Measurements from ENCODE around the gene MPG.
A peak's percentile ranks its signal among the peaks of the same experiment; 100 is the strongest.

Gene MPG

DNA sequence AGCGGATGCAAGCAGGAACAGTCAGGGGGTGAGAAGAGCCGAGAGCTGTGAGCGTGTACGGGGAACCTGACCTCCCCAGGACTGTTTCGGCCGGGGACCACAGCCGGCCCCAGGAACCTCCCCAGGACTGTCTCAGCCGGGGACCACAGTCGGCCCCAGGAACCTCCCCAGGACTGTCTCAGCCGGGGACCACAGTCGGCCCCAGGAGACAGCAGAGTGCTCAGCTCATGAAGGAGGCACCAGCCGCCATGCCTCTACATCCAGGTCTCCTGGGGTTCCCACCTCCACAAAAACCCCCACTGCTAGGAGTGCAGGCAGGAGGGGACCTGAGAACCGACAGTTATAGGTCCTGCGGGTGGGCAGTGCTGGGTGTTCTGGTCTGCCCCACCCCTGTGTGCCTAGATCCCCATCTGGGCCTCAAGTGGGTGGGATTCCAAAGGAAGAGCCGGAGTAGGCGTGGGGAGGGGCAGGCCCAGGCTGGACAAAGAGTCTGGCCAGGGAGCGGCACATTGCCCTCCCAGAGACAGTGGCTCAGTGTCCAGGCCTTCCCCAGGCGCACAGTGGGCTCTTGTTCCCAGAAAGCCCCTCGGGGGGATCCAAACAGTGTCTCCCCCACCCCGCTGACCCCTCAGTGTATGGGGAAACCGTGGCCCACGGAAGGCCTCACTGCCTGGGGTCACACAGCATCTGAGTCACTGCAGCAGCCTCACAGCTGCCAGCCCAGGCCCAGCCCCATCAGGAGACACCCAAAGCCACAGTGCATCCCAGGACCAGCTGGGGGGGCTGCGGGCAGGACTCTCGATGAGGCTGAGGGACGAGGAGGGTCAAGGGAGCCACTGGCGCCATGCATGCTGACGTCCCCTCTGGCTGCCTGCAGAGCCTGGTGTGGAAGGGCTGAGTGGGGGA lies 9.9 kb upstream of the MPG start:
- no peak for DNase-seq

GRCh38 chr16:69181-69580 lies 8.8 kb upstream of the MPG start:
- DNase-seq, result no peak

- DNase-seq, result no peak
Observed at GRCh38 chr16:71210-71539, 6.8 kb upstream of the MPG start.

GRCh38 chr16:71540-72401 lies 6.3 kb upstream of the MPG start:
- no peak for DNase-seq

GRCh38 chr16:72561-73548 lies 5.2 kb upstream of the MPG start, which contains the start of gene RHBDF1:
TSS of gene RHBDF1 (minus strand) at chr16:72631. CDS start at chr16:65015, 7,616 bp downstream.
- DNase-seq, result no peak

GRCh38 chr16:74051-74746 lies 3.8 kb upstream of the MPG start:
- no peak for DNase-seq

DNA sequence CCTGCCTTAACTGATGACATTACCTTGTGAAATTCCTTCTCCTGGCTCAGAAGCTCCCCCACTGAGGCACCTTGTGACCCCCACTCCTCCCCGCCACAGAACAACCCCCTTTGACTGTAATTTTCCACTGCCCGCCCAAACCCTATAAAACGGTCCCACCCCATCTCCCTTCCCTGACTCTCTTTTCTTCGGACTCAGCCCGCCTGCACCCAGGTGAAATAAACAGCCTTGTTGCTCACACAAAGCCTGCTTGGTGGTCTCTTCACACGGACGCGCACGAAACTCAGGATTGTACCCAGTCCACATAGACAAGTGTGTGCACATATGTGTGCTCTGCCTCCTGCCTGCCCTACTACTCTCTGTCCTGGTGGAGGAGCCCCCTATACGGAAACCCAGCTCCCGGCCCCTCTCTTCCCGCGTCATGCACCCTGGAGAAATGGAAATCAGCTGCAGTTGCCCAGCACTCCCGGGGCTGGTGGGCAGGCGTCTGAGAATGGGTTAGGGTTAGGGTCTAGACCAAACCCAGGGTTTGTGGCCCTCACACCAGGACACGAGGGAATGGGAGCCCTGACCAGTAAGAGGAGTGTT lies 3.2 kb upstream of the MPG start:
- no peak for DNase-seq

DNA sequence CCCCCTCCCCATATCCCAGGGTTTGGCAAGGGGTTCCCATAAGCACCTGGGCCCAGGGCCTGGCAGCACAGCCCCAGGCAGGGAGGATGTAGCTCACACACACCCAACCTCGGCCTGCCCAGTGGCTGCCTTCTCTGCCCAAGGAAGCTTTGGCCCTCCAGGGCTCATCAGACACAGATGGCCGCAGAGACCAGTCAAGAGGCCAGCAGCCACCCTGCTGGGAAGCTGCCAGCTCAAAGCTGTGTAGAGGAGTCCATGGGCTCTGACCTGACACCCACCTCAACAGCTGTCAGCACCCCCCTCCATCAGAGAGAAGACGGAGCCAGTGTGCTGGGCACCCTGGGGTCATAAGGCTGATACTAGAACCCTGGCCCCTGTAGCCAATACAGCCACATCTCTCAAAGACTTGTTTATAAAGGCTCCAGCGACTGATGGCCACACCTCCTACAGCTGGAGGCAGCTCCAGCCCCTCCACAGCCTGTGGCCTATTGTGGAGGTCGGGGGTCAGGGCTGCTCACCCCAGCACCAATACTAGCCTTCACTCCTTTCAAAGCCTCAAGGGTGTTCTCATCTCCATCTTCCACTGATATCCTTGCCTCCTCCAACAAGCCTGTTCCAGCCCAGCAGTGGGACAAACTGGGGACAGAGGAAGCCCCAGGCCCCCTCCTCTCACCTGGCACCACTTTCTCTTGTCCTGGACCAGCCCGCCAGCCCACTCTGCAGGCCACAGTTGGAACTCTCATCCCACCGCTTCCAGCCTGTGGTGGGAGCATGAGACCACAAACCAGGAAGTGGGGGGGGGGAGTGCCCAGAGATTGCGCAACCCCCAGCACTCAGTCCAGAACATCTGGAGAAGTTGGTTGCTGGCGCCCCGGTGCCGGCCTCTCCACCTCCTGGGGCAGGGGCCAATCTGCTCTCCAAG lies 2.2 kb upstream of the MPG start:
- DNase-seq, result no peak

- DNase-seq, result no peak
Observed at GRCh38 chr16:76535-77272, 1.3 kb upstream of the MPG start.

DNA sequence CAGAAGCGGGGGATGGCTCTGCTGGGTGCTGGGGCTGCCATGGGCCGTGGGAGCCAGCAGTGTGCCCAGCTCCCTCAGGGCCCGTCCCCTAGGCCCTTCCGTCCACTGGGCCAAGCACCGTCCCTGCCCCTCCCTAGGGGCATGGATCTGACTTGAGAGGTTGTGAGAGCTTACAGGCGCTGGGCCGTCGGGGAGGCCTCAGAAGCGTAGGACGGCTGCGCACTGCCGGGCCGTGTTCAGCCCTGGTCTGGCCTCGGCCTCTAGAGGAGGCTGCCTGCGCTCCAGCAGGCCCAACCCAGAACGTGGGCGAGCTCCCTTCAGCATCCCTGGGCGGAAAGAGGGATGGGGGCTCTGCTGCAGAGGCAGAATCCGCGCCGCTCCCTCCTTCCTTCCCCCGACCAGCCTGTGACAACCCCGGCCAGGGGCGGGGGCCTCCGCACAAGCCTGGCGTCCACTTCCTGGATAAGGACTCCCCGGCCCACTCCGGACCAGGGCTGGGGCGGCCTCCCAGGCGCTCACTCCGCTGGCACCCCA lies 685 bp upstream of the MPG start:
- no peak for DNase-seq

- DNase-seq, result no peak
Observed at GRCh38 chr16:78444-79150, 572 bp downstream of the MPG start.

DNA sequence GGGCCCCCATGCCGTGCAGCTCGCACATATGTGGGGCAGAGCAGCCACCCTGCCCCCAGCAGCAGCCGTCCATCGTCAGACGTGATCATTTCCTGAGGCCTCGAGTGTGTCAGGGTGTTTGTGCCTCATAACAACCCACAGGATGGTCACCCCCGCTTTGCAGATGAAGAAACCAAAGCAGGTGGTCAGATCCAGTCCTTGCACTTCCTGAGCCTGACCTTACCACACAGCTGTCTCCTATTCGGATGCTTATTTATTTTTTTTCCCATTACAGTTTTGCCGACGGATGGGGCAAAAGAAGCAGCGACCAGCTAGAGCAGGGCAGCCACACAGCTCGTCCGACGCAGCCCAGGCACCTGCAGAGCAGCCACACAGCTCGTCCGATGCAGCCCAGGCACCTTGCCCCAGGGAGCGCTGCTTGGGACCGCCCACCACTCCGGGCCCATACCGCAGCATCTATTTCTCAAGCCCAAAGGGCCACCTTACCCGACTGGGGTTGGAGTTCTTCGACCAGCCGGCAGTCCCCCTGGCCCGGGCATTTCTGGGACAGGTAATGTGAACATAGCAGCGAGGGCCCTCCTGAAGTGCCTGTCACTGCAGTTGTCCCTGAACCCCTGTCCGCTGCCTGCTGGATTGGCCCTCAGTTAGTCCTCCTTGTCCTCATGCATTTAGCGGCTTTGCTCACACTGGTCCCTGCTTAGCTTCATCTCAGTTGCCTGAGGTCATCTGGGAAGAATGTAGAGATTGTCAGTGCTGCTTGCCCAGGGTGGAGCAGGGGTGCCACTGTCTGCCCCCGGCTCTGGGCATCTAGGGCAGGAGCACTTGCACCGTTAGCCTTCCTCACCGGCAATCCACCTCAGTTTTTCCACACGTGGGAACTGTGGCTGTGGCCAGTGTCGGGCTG lies 1.4 kb downstream of the MPG start:
- DNase-seq, result no peak

DNA sequence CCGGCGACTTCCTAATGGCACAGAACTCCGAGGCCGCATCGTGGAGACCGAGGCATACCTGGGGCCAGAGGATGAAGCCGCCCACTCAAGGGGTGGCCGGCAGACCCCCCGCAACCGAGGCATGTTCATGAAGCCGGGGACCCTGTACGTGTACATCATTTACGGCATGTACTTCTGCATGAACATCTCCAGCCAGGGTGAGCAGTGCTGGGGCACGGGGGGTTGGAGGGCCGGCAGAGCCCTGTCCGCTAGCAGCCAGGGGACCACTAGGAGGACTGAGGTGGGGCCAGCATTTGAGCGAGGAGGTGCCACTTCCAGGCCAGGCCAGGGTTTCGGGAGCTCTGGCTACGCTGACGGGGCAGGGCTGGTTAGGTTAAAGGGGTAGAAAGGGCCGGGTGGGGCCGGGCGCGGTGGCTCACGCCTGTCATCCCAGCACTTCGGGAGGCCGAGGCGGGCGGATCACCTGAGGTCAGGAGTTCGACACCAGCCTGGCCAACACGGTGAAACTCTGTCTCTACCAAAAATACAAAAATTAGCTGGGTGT lies 5.1 kb downstream of the MPG start:
- DNase-seq, result no peak

GRCh38 chr16:83781-84615 lies 6.0 kb downstream of the MPG start:
- no peak for DNase-seq

DNA sequence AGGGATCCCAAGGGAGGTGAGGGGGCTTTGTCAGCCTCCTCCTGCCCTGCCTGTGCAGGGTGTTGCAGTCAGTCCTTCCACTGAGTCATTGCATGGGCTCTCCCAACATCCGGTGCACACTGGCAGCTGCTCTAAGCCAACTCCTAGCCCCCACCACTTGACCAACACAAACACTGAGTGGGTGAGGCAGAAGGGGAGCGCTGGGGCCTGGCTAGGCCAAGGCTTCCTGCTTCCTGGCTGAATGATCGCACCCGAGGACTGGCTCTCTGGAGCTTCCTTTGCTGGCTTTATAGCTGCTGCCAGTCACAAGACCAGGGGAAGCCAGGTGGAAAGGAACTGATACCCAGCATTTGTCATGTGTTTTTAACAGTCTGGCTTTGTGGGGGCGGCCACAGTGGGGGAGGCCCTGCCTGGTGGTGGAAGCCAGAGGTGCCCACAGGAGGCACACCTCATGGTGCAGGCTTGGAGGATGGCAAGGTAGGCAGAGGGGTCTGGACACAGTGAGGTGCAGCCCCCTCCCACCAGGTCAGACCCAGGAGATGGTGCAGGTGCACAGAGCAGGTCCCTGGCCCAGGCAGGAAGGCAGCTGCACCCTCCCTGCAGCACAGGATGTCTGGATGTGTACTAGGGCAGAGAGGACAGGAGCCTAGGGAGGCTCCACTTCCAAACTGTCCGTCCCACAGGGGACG lies 6.8 kb downstream of the MPG start:
- peak; percentile 22 for DNase-seq

DNA sequence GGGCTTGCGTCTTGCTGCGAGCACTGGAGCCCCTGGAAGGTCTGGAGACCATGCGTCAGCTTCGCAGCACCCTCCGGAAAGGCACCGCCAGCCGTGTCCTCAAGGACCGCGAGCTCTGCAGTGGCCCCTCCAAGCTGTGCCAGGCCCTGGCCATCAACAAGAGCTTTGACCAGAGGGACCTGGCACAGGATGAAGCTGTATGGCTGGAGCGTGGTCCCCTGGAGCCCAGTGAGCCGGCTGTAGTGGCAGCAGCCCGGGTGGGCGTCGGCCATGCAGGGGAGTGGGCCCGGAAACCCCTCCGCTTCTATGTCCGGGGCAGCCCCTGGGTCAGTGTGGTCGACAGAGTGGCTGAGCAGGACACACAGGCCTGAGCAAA lies 7.4 kb downstream of the MPG start:
- DNase-seq, result no peak
